KMS-11 (cell line): ENCODE data around the gene NCF2.

Experiments used
- H2AFZ ChIP-seq: fragments of 200-600 bp; sonication (generic); 2 replicates; pipeline ENCODE4 v1.6.1; 2016; ENCODE audit warnings: antibody characterized with exemption, mixed run types, low read depth
- H3K27ac ChIP-seq: fragments of 200-600 bp; sonication (generic); 2 replicates; pipeline ENCODE4 v1.6.1; 2016; ENCODE audit warnings: mild to moderate bottlenecking, mixed run types
- H3K27me3 ChIP-seq: fragments of 200-600 bp; sonication (generic); 2 replicates; pipeline ENCODE4 v1.6.1; 2017; ENCODE audit warnings: mild to moderate bottlenecking, low read depth, mixed run types, moderate library complexity; ENCODE audit not compliant: insufficient read depth
- H3K36me3 ChIP-seq: fragments of 200-600 bp; sonication (generic); 2 replicates; pipeline ENCODE4 v1.6.1; 2017; ENCODE audit warnings: mild to moderate bottlenecking, mixed run types; ENCODE audit not compliant: insufficient read depth
- H3K4me1 ChIP-seq: fragments of 200-600 bp; sonication (generic); 2 replicates; pipeline ENCODE4 v1.6.1; 2016; ENCODE audit warnings: mild to moderate bottlenecking, low read depth, mixed run types; ENCODE audit not compliant: poor library complexity, severe bottlenecking
- H3K4me2 ChIP-seq: fragments of 200-600 bp; sonication (generic); 2 replicates; pipeline ENCODE4 v1.7.0; 2016; ENCODE audit warnings: mild to moderate bottlenecking, mixed run types
- H3K4me3 ChIP-seq: fragments of 200-600 bp; sonication (generic); IDR thresholded peaks from 2 replicates; pipeline ENCODE4 v1.6.1; 2017; ENCODE audit warnings: low read depth, low read length, mixed read lengths; ENCODE audit not compliant: insufficient read depth
- H3K79me2 ChIP-seq: fragments of 200-600 bp; sonication (generic); 2 replicates; pipeline ENCODE4 v1.6.1; 2016; ENCODE audit warnings: low read depth, mixed run types; ENCODE audit not compliant: insufficient read depth
- H3K9ac ChIP-seq: fragments of 200-600 bp; sonication (generic); 2 replicates; pipeline ENCODE4 v1.6.1; 2016; ENCODE audit warnings: mild to moderate bottlenecking, mixed run types
- H4K20me1 ChIP-seq: fragments of 200-600 bp; sonication (generic); 2 replicates; pipeline ENCODE4 v1.6.1; 2016; ENCODE audit warnings: mild to moderate bottlenecking, mixed run types; ENCODE audit not compliant: insufficient read depth
- CTCF ChIP-seq: fragments of 200-600 bp; sonication (generic); conservative IDR thresholded peaks from 2 replicates; pipeline ENCODE4 v1.6.1; 2017; ENCODE audit warnings: low read depth, mild to moderate bottlenecking, antibody characterized with exemption, low read length, moderate library complexity, mixed read lengths

The NCF2 gene

GRCh38 chr1:183602510-183602909 lies 12.3 kb upstream of the NCF2 start:
- H3K36me3 ChIP-seq: no peaks in the 10 kb centered on the region
- no peaks in the 10 kb centered on the region for H3K27me3 ChIP-seq
- H3K4me1 ChIP-seq: peaks cover 9% of the 10 kb centered on the region
- TF ChIP-seq CTCF: no peak
- no peaks in the 10 kb centered on the region for H4K20me1 ChIP-seq
- H3K4me3 ChIP-seq: no peak overlapping the region
- no peaks in the 10 kb centered on the region for H3K79me2 ChIP-seq
- H3K4me2 ChIP-seq: no peak overlapping the region
- no peak overlapping the region for H2AFZ ChIP-seq
- no peak overlapping the region for H3K27ac ChIP-seq
- no peak overlapping the region for H3K9ac ChIP-seq

GRCh38 chr1:183600634-183601033 lies 10.4 kb upstream of the NCF2 start:
- peaks cover 9% of the 10 kb centered on the region for H3K4me1 ChIP-seq
- TF ChIP-seq CTCF: no peak
- H3K9ac ChIP-seq: no peak overlapping the region
- no peak overlapping the region for H2AFZ ChIP-seq
- H3K4me2 ChIP-seq: no peak overlapping the region
- no peak overlapping the region for H3K4me3 ChIP-seq
- H3K27me3 ChIP-seq: no peaks in the 10 kb centered on the region
- H4K20me1 ChIP-seq: no peaks in the 10 kb centered on the region
- no peaks in the 10 kb centered on the region for H3K79me2 ChIP-seq
- H3K36me3 ChIP-seq: no peaks in the 10 kb centered on the region
- H3K27ac ChIP-seq: no peak overlapping the region

GRCh38 chr1:183600136-183600535 lies 9.9 kb upstream of the NCF2 start:
- H4K20me1 ChIP-seq: no peaks in the 10 kb centered on the region
- H3K4me3 ChIP-seq: no peak overlapping the region
- H3K36me3 ChIP-seq: no peaks in the 10 kb centered on the region
- no peaks in the 10 kb centered on the region for H3K27me3 ChIP-seq
- no peak for TF ChIP-seq CTCF
- no peaks in the 10 kb centered on the region for H3K79me2 ChIP-seq
- H3K9ac ChIP-seq: no peak overlapping the region
- H3K4me2 ChIP-seq: no peak overlapping the region
- H3K4me1 ChIP-seq: peaks cover 9% of the 10 kb centered on the region
- no peak overlapping the region for H2AFZ ChIP-seq
- no peak overlapping the region for H3K27ac ChIP-seq

- Histone ChIP-seq H3K27me3 (no peaks in the 10 kb centered on the region), H3K27ac (no peak overlapping the region), H2AFZ (peak overlapping the region; percentile 4; the same call in 1 of the 2 replicates), H4K20me1 (no peaks in the 10 kb centered on the region), H3K36me3 (no peaks in the 10 kb centered on the region), H3K4me3 (no peak overlapping the region), H3K4me1 (peaks cover 9% of the 10 kb centered on the region), H3K9ac (no peak overlapping the region), H3K79me2 (no peaks in the 10 kb centered on the region), H3K4me2 (no peak overlapping the region)
- TF ChIP-seq CTCF: no peak
Observed at GRCh38 chr1:183598386-183598785, 8.1 kb upstream of the NCF2 start.
